ENCODE measurements around the gene SLC26A4.

GRCh38 chr7:107718456-107719193, 58.0 kb downstream of the SLC26A4 start:
- TF ChIP-seq POLR2A (IDR thresholded peaks at IDR 0.05) (no peak), CTCF (IDR thresholded peaks at IDR 0.05) (no peak)
